GM12865 (cell line): Measurements from ENCODE around the gene GOLGA6D.
"Not testable (repeated sequence)": the region's sequence is repeated elsewhere in the genome, so short reads cannot be mapped to it uniquely, and the experiment has no call there.

Experiments
- DNase-seq: peaks from one replicate; pipeline ENCODE4 v3.0.0; 2010; ENCODE audit warnings: low read depth
- H3K4me3 ChIP-seq: 2 replicates; pipeline ENCODE4 v1.5.1; 2011; ENCODE audit warnings: mild to moderate bottlenecking, low read depth, low read length, control low read depth
- TF ChIP-seq, protein P1 (sequence below): IDR thresholded peaks from 2 replicates; pipeline ENCODE4 v1.5.1; 2011; ENCODE audit warnings: low read length, control low read depth, low read depth, inconsistent platforms; ENCODE audit not compliant: insufficient read depth; ENCODE audit errors: missing control alignments

GOLGA6D gene

DNA sequence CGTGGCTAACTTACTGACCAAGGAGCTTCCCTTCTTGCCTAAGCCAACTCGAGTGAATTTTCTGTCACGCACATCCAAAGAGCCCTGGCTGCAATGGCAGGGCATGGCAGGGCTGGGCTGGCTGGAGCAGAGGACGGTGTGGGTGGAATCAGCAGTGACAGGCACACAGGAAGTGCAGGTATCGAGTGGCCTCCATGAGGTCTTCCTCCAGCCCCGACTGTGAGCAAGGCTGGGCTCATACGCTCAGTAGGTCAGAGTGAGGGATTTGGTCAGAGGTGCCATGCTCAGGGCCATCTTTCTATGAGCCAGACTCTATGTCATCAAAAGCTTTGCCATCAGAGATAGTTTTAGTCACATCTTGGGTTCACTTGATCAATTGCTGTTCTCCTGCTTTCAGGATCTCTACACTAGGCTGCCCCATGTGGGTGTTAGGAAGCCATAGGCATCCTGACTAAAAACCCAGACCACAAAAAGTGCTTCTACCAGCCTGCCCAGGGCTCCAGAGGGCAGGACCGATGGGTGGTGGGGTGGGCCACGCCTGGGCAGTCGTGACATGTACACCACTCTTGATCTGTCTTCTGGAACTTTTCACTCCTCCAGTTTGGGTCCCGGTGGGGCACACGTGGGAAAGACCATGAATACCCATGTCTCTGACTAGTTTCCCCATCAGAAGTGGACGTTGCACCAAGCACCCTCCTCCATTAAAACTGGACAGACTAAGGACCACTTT lies 30.6 kb downstream of the GOLGA6D start:
- TF ChIP-seq, protein P1, sequence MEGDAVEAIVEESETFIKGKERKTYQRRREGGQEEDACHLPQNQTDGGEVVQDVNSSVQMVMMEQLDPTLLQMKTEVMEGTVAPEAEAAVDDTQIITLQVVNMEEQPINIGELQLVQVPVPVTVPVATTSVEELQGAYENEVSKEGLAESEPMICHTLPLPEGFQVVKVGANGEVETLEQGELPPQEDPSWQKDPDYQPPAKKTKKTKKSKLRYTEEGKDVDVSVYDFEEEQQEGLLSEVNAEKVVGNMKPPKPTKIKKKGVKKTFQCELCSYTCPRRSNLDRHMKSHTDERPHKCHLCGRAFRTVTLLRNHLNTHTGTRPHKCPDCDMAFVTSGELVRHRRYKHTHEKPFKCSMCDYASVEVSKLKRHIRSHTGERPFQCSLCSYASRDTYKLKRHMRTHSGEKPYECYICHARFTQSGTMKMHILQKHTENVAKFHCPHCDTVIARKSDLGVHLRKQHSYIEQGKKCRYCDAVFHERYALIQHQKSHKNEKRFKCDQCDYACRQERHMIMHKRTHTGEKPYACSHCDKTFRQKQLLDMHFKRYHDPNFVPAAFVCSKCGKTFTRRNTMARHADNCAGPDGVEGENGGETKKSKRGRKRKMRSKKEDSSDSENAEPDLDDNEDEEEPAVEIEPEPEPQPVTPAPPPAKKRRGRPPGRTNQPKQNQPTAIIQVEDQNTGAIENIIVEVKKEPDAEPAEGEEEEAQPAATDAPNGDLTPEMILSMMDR = no peak
- H3K4me3 ChIP-seq = no peak overlapping the region
- no peak for DNase-seq

DNA sequence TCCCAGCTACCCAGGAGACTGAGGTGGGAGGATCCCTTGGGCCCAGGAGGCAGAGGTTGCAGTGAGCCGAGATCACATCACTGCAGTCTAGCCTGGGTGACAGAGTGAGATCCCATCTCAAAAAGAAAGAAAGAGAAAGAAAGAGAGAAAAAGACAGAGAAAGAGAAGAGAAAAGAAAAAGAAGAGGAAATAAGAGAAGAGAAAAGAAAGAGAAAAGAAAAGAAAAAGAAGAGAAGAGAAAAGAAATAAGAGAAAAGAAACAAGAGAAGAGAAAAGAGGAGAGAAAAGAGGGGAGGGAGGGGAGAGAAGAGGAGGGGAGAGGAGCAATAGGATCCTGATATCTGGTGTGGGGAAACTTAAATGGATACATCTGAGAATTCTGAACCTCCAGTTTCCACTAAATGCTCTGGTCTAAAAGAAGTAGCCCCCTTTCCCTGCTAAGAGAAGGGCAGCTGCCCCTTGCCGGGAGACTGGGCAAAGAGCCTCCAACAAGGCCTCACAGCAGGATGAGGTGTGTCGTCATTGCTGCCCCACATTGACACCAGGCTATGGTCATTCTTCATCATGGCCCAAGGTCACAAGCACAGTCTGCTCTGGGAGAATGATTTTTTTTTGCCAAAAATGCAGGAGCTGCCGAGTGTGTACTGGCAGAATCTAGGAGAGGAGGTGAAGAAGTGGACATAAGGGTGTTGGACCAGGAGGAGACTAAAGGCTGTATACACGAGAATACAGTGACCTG lies 32.1 kb downstream of the GOLGA6D start:
- TF ChIP-seq, protein P1 = no peak
- DNase-seq = no peak
- H3K4me3 ChIP-seq = no peak overlapping the region

DNA sequence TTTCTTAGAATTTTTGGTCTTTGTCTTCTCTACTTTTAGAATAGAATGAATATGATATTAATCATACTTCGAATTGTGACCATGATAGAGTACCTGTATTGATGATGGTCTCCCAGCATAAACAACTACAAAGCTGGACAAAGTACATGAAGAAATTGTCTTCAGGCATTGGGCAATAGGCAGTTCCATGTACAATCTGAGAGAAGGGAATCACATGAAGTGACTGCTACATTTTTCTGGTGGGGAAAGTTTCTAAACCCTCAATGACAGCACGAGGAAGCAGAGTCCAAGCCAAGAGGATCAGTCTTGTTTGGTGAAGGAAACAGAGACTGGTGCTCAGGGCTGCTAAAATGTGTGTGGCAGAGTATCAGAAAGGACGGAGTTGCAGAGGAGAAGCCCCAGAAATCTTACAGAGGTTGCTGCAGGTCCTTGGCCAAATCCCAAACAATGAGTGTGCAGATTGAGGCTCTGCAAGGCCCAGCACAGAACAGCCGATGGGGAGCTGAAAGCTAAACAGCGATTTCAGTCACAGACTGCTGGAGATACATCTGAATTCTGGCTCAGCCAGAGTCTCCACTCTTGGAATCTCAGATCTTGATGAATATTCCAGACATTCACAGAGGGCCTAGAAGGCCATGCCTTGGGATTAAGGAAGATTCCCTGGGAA lies 36.7 kb downstream of the GOLGA6D start:
- H3K4me3 ChIP-seq, DNase-seq: not testable (repeated sequence)

DNA sequence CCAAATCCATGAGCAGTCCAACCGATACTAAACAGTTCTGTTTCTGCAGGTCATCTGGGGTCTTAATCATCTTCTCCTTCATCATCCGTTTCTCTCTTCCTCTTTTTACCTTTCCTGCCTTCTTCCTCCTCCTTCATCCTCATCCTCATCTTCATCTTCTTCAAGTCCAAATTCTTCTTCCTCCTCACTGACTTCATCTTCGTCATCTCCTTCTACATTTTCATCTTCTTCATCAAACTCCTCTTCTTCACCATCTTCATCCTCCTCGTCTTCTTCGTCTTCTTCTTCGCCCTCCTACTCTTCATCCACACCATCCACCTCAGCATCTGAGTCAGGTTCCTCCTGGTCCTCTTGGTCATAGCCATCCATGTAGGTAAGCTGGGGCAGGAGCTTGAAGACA lies 39.1 kb downstream of the GOLGA6D start:
- TF ChIP-seq, protein P1 = no peak
- H3K4me3 ChIP-seq = no peak overlapping the region
- no peak for DNase-seq

GRCh38 chr15:75325922-75326321 lies 43.3 kb downstream of the GOLGA6D start:
- TF ChIP-seq, protein P1 = no peak

GRCh38 chr15:75327005-75327404 lies 44.4 kb downstream of the GOLGA6D start:
- H3K4me3 ChIP-seq = no peak overlapping the region
- TF ChIP-seq, protein P1 = no peak
- no peak for DNase-seq

More at GRCh38 chr15:75325922-75326321, 43.3 kb downstream of the GOLGA6D start:
- DNase-seq = no peak
- no peak overlapping the region for H3K4me3 ChIP-seq

DNA sequence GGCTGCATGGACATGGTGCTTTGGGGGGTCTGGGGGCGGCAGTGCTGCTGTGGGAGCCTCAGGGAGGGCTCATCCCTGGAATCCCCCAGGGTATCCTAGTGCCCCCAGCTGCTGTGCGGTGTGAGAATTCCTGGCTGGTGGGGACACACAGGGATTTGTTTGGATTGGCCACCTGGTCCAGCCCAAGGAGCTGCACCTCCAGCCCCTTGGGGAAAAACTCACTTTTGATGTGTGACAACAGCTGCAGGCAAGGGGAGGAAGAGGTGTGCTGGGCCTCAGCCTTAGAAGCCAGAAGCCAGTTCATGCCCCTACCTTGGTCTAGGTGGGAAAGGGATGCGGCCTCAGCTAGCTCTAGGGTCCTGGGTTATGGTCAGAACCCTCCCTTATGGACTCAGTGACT lies 44.9 kb downstream of the GOLGA6D start:
- TF ChIP-seq, protein P1 = no peak

More for the DNA sequence above, 44.9 kb downstream of the GOLGA6D start:
- H3K4me3 ChIP-seq = no peak overlapping the region
- no peak for DNase-seq
